OCI-LY7 (cell line): ENCODE measurements around the gene NFX1. TPM values are rescaled to one million over a fixed set of nuclear protein-coding genes. Genes with fewer than 3 reads are reported as not detected.
"Not testable (repeated sequence)": the region's sequence is repeated elsewhere in the genome, so short reads cannot be mapped to it uniquely, and the experiment has no call there.

Experiments
- BruUV-seq: library from RNA; stranded (reverse); fragments of 400-500 nt; replicated peaks from 2 replicates; lab custom pipeline; 2021; lab: Mats Ljungman, UMichigan
- CTCF ChIA-PET: fragments of 300-600 bp; sonication (Branson Sonifier 250); formaldehyde crosslinking; loops from one replicate; lab custom pipeline; 2022; ENCODE audit warnings: antibody characterized with exemption; ENCODE audit not compliant: unreplicated experiment; lab: Charles Lee
- POLR2A ChIA-PET: fragments of 300-600 bp; sonication (Branson Sonifier 250); formaldehyde crosslinking; loops from one replicate; lab custom pipeline; 2022; ENCODE audit warnings: antibody characterized with exemption; lab: Charles Lee
- DNase-seq: peaks from one replicate; pipeline ENCODE4 v3.0.0-alpha.2; 2015; ENCODE audit warnings: low spot score
- H2AFZ ChIP-seq: fragments of 200-600 bp; sonication (generic), shearing (Covaris generic); 2 replicates; pipeline ENCODE4 v1.6.1; 2014; ENCODE audit warnings: mild to moderate bottlenecking, antibody characterized with exemption, low read length, moderate library complexity
- H3K27ac ChIP-seq: fragments of 200-600 bp; sonication (generic); 2 replicates; pipeline ENCODE4 v1.5.1; 2014; ENCODE audit warnings: mixed run types, low read depth, mild to moderate bottlenecking, moderate library complexity, low read length, inconsistent platforms; ENCODE audit not compliant: poor library complexity, severe bottlenecking
- H3K36me3 ChIP-seq: fragments of 200-600 bp; sonication (generic); 2 replicates; pipeline ENCODE4 v1.6.1; 2014; ENCODE audit warnings: mild to moderate bottlenecking, antibody characterized with exemption, low read length, moderate library complexity, mixed read lengths; ENCODE audit not compliant: insufficient read depth
- H3K4me1 ChIP-seq: fragments of 200-600 bp; sonication (generic); 2 replicates; pipeline ENCODE4 v1.5.1; 2014; ENCODE audit warnings: mild to moderate bottlenecking, low read length; ENCODE audit not compliant: insufficient read depth, poor library complexity, severe bottlenecking
- H3K4me2 ChIP-seq: fragments of 200-600 bp; sonication (generic); 2 replicates; pipeline ENCODE4 v1.6.1; 2014; ENCODE audit warnings: mild to moderate bottlenecking, low read length
- H3K4me3 ChIP-seq: fragments of 200-600 bp; sonication (generic); 2 replicates; pipeline ENCODE4 v1.5.1; 2014; ENCODE audit warnings: mild to moderate bottlenecking, low read depth, low read length; ENCODE audit not compliant: poor library complexity, severe bottlenecking
- H3K79me2 ChIP-seq: fragments of 200-600 bp; sonication (generic); 2 replicates; pipeline ENCODE4 v1.6.1; 2016; ENCODE audit warnings: low read depth, mild to moderate bottlenecking, low read length, moderate library complexity, mixed read lengths; ENCODE audit not compliant: insufficient read depth
- H3K9me2 ChIP-seq: fragments of 200-600 bp; sonication (generic); 2 replicates; pipeline ENCODE4 v1.6.1; 2016; ENCODE audit warnings: mild to moderate bottlenecking, low read length, mixed read lengths; ENCODE audit not compliant: insufficient read depth
- H3K9me3 ChIP-seq: fragments of 200-600 bp; sonication (generic); 2 replicates; pipeline ENCODE4 v1.6.1; 2014; ENCODE audit warnings: mild to moderate bottlenecking, mixed run types, low read length, mixed read lengths
- H4K20me1 ChIP-seq: fragments of 200-600 bp; sonication (generic); 2 replicates; pipeline ENCODE4 v1.6.1; 2014; ENCODE audit warnings: mild to moderate bottlenecking, antibody characterized with exemption, low read length, moderate library complexity, mixed read lengths; ENCODE audit not compliant: insufficient read depth
- EZH2phosphoT487 ChIP-seq: fragments of 200-600 bp; sonication (generic); IDR thresholded peaks from 2 replicates; pipeline ENCODE4 v1.6.1; 2018; ENCODE audit warnings: low read depth, borderline replicate concordance, mild to moderate bottlenecking, mixed run types, antibody characterized with exemption, low read length, moderate library complexity, mixed read lengths
- intact Hi-C: fragments of 100-400 bp; cut with micrococcal nuclease; formaldehyde crosslinking; loops from one replicate; pipeline ENCODE4 v1.10.0; 2022; ENCODE audit not compliant: unreplicated experiment
- total RNA-seq, 2 experiments: library from RNA; depleted of rRNA in 1 of 2; stranded (reverse); fragments of >200 nt in 1 of 2; shearing (Covaris generic) in 1 of 2; gene quantifications; 2 replicates each; pipeline ENCODE4 v1.2.3, GENCODE V29; 2014 to 2022
- TF ChIP-seq, protein P1 (sequence below): fragments of 200-600 bp; sonication (generic); conservative IDR thresholded peaks from 2 replicates; pipeline ENCODE4 v1.5.1; 2014; ENCODE audit warnings: mild to moderate bottlenecking, antibody characterized with exemption, low read length, moderate library complexity, mixed read lengths

The NFX1 gene
- total RNA-seq, 2 experiments from 2014 or later = 32.3 to 58.3 TPM

DNA sequence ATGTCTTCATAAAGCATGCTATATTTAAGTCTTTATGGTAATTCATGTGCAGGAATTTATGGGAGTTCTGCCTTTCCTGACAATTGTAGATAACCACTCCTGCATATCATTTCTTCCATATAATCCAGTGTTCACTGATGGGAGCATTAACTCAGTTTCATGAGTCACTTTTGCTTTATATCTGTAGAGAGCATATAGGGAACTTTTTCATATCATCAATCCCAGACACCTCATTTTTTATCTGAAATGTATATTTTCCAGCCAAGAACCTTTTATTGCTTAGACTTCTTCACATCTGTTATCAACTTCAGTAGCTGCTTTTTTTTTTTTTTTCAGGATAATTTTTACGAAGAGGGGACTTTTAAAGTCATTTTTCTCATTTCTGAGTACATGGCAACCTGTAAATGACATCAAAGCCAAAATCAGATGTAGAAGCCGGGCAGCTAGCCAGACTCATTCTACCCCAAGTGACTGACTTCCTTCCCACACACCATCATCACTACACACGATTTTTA lies 41.1 kb downstream of the NFX1 start:
- Histone ChIP-seq H3K27ac (no peak overlapping the region), H3K4me1 (no peaks in the 10 kb centered on the region), H3K4me2 (no peak overlapping the region), H3K79me2 (no peaks in the 10 kb centered on the region), H3K4me3 (no peak overlapping the region), H3K9me3 (no peaks in the 10 kb centered on the region), H4K20me1 (no peaks in the 10 kb centered on the region), H2AFZ (no peak overlapping the region), H3K9me2 (no peaks in the 10 kb centered on the region), H3K36me3 (peaks cover 96% of the 10 kb centered on the region)
- CTCF ChIA-PET = no interaction called here
- DNase-seq = no peak
- intact Hi-C loops = no loop called here
- POLR2A ChIA-PET = interaction anchor here (1.0 kb wide), 1 partner anchor 11 kb away, joined by 5 read pairs; no protein-coding TSS in a partner anchor
- BruUV-seq = no TSS peak
- TF ChIP-seq, protein P1, sequence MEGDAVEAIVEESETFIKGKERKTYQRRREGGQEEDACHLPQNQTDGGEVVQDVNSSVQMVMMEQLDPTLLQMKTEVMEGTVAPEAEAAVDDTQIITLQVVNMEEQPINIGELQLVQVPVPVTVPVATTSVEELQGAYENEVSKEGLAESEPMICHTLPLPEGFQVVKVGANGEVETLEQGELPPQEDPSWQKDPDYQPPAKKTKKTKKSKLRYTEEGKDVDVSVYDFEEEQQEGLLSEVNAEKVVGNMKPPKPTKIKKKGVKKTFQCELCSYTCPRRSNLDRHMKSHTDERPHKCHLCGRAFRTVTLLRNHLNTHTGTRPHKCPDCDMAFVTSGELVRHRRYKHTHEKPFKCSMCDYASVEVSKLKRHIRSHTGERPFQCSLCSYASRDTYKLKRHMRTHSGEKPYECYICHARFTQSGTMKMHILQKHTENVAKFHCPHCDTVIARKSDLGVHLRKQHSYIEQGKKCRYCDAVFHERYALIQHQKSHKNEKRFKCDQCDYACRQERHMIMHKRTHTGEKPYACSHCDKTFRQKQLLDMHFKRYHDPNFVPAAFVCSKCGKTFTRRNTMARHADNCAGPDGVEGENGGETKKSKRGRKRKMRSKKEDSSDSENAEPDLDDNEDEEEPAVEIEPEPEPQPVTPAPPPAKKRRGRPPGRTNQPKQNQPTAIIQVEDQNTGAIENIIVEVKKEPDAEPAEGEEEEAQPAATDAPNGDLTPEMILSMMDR = no peak
- no peak for TF ChIP-seq EZH2phosphoT487

DNA sequence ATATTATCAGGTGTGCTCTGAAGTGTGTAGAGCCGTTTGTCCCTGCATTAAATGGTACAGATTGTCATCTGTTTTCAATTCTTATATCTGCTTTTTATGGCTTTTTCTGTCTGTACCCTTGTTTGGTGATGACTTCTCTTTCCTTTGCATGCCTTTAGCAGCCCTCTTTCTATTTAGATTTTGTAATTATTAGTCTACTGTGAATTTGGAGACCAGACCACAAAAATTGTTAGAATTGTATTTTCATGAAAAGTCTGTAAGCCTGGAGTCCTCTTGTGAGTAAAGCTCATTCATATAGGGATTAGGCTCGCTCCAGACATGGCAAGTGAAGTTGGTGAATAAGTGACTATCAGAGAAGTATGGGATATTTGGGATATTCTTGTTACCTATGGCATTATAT lies 41.7 kb downstream of the NFX1 start:
- POLR2A ChIA-PET = interaction anchor here (0.6 to 1.1 kb wide), 3 partner anchors 11 to 64 kb away, joined by 3 to 5 read pairs (median 3); no protein-coding TSS in a partner anchor
- H3K36me3 ChIP-seq = peaks cover 97% of the 10 kb centered on the region
- no TSS peak for BruUV-seq

DNA sequence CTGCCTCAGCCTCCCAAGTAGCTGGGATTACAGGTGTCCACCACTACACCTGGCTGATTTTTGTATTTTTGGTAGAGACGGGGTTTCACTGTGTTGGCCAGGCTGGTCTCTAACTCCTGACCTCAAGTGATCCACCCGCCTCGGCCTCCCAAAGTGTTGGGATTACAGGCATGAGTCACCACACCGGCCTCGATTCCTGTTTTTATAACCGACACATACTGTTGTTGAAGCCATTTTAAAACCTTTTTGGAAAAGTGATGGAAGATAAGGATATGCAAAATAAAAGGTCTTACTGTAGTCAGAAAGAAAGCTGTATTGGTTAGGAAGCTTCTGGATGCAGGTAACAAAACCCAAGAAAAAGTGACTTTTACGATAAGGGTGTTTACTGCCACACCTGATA lies 42.6 kb downstream of the NFX1 start:
- H2AFZ ChIP-seq, intact Hi-C loops, H4K20me1 ChIP-seq, DNase-seq, H3K4me2 ChIP-seq, H3K4me1 ChIP-seq, BruUV-seq, H3K27ac ChIP-seq, H3K4me3 ChIP-seq, H3K9me2 ChIP-seq, CTCF ChIA-PET, H3K9me3 ChIP-seq, H3K79me2 ChIP-seq: not testable (repeated sequence)
- peaks cover 97% of the 10 kb centered on the region for H3K36me3 ChIP-seq
- POLR2A ChIA-PET = interaction anchor here (1.1 kb wide), 1 partner anchor 36 kb away, joined by 3 read pairs; no protein-coding TSS in a partner anchor

More for the DNA sequence above, 41.7 kb downstream of the NFX1 start:
- Histone ChIP-seq H4K20me1 (no peaks in the 10 kb centered on the region), H3K9me3 (peaks cover 1% of the 10 kb centered on the region), H3K27ac (no peak overlapping the region), H3K79me2 (no peaks in the 10 kb centered on the region), H3K9me2 (no peaks in the 10 kb centered on the region), H3K4me2 (no peak overlapping the region), H3K4me3 (no peak overlapping the region), H3K4me1 (no peaks in the 10 kb centered on the region), H2AFZ (no peak overlapping the region)
- CTCF ChIA-PET = no interaction called here
- no peak for DNase-seq
- intact Hi-C loops = no loop called here
- TF ChIP-seq, protein P1 = no peak
- TF ChIP-seq EZH2phosphoT487 = no peak
